Fibroblast of the conjunctiva (primary cell): ENCODE results near the gene CLSTN2.

Source experiments
- DNase-seq: peaks from one replicate; pipeline ENCODE4 v3.0.0-alpha.2; 2010; ENCODE audit warnings: low read depth

The CLSTN2 gene

GRCh38 chr3:140597364-140597763, 662.4 kb downstream of the CLSTN2 start:
- no peak for DNase-seq

GRCh38 chr3:140597792-140598191, 662.8 kb downstream of the CLSTN2 start:
- no peak for DNase-seq

- no peak for DNase-seq
Measured at GRCh38 chr3:140599009-140599408, 664.0 kb downstream of the CLSTN2 start.

- DNase-seq, result no peak
Measured at GRCh38 chr3:140599496-140599895, 664.5 kb downstream of the CLSTN2 start.

- no peak for DNase-seq
Measured at GRCh38 chr3:140601881-140602280, 666.9 kb downstream of the CLSTN2 start.

- no peak for DNase-seq
Measured at GRCh38 chr3:140602781-140603180, 667.8 kb downstream of the CLSTN2 start.

- DNase-seq, result no peak
Measured at GRCh38 chr3:140603766-140604165, 668.8 kb downstream of the CLSTN2 start.

GRCh38 chr3:140610544-140610943, 675.6 kb downstream of the CLSTN2 start:
- DNase-seq, result no peak

- DNase-seq, result no peak
Measured at GRCh38 chr3:140614001-140614400, 679.0 kb downstream of the CLSTN2 start.

GRCh38 chr3:140617135-140617534, 682.1 kb downstream of the CLSTN2 start:
- no peak for DNase-seq

GRCh38 chr3:140626856-140627255, 691.9 kb downstream of the CLSTN2 start:
- no peak for DNase-seq
